Adrenal gland (tissue), 5 donors: ENCODE results near the gene LYRM4.

ENCODE experiments used
- POLR2A ChIP-seq, 2 donors: fragments of 450-650 bp; IDR thresholded peaks; one replicate each; pipeline ENCODE4 v1.6.1; 2017; ENCODE audit warnings: antibody characterized with exemption in 2 of 2, mild to moderate bottlenecking in 2 of 2, moderate library complexity in 1 of 2
- TF ChIP-seq, protein P1 (sequence below), 6 experiments: fragments of 450-650 bp in 4 of 6; fragments of 200-600 bp in 2 of 6; sonication (generic) in 1 of 6; IDR thresholded peaks; 1 replicate in 5 of 6; 2 replicates in 1 of 6; pipeline versions ENCODE4 v1.5.1 to v1.8.0; 2016 to 2021; ENCODE audit warnings: antibody characterized with exemption in 6 of 6, mild to moderate bottlenecking in 2 of 6, moderate library complexity in 1 of 6
- donor health status: DM: no; HTN: no; CAD: no.

- TF ChIP-seq, protein P1, sequence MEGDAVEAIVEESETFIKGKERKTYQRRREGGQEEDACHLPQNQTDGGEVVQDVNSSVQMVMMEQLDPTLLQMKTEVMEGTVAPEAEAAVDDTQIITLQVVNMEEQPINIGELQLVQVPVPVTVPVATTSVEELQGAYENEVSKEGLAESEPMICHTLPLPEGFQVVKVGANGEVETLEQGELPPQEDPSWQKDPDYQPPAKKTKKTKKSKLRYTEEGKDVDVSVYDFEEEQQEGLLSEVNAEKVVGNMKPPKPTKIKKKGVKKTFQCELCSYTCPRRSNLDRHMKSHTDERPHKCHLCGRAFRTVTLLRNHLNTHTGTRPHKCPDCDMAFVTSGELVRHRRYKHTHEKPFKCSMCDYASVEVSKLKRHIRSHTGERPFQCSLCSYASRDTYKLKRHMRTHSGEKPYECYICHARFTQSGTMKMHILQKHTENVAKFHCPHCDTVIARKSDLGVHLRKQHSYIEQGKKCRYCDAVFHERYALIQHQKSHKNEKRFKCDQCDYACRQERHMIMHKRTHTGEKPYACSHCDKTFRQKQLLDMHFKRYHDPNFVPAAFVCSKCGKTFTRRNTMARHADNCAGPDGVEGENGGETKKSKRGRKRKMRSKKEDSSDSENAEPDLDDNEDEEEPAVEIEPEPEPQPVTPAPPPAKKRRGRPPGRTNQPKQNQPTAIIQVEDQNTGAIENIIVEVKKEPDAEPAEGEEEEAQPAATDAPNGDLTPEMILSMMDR (IDR thresholded peaks at IDR 0.05): no peak
- no peak for TF ChIP-seq POLR2A (IDR thresholded peaks at IDR 0.05)
Observed at GRCh38 chr6:5096482-5096881, 164.3 kb downstream of the LYRM4 start.
